HG03095 (cell line): ENCODE measurements around the gene NOS3.

Experiments
- ATAC-seq: cut with Tn5 transposase; IDR thresholded peaks from one replicate; pipeline ENCODE4 v1.9.1; 2021; ENCODE audit warnings: moderate library complexity; ENCODE audit not compliant: unreplicated experiment

NOS3 gene

GRCh38 chr7:150990416-150991186, at the start of gene NOS3:
Gene NOS3 (plus strand): TSS chr7:150991017. CDS start chr7:150993804, 2,787 bp downstream.
- no peak for ATAC-seq

GRCh38 chr7:150941351-150942000, 49.3 kb upstream of the NOS3 start:
- no peak for ATAC-seq

- no peak for ATAC-seq
Observed at GRCh38 chr7:150942001-150942590, 48.7 kb upstream of the NOS3 start.

GRCh38 chr7:150942591-150943452, 48.0 kb upstream of the NOS3 start:
- no peak for ATAC-seq

- no peak for ATAC-seq
Observed at GRCh38 chr7:150943453-150943814, 47.4 kb upstream of the NOS3 start.

GRCh38 chr7:150944066-150945042, 46.5 kb upstream of the NOS3 start:
- no peak for ATAC-seq

- no peak for ATAC-seq
Observed at GRCh38 chr7:150945171-150945852, 45.5 kb upstream of the NOS3 start.

GRCh38 chr7:150945853-150946420, 44.9 kb upstream of the NOS3 start:
- ATAC-seq: no peak

GRCh38 chr7:150946421-150947240, 44.2 kb upstream of the NOS3 start:
- ATAC-seq: no peak

GRCh38 chr7:150947241-150947745, 43.5 kb upstream of the NOS3 start:
- no peak for ATAC-seq

GRCh38 chr7:150947761-150948651, 42.8 kb upstream of the NOS3 start:
- ATAC-seq: no peak

- no peak for ATAC-seq
Observed at GRCh38 chr7:150948791-150949251, 42.0 kb upstream of the NOS3 start.

- ATAC-seq: no peak
Observed at GRCh38 chr7:150949564-150949963, 41.3 kb upstream of the NOS3 start.

- ATAC-seq: no peak
Observed at GRCh38 chr7:150949971-150950491, 40.8 kb upstream of the NOS3 start.

GRCh38 chr7:150950496-150951180, 40.2 kb upstream of the NOS3 start:
- ATAC-seq: no peak

GRCh38 chr7:150951181-150951520, 39.7 kb upstream of the NOS3 start:
- ATAC-seq: no peak
